ENCODE results near the gene EMC7.
"Not testable (repeated sequence)": the region's sequence is repeated elsewhere in the genome, so short reads cannot be mapped to it uniquely, and the experiment has no call there.

The EMC7 gene

DNA sequence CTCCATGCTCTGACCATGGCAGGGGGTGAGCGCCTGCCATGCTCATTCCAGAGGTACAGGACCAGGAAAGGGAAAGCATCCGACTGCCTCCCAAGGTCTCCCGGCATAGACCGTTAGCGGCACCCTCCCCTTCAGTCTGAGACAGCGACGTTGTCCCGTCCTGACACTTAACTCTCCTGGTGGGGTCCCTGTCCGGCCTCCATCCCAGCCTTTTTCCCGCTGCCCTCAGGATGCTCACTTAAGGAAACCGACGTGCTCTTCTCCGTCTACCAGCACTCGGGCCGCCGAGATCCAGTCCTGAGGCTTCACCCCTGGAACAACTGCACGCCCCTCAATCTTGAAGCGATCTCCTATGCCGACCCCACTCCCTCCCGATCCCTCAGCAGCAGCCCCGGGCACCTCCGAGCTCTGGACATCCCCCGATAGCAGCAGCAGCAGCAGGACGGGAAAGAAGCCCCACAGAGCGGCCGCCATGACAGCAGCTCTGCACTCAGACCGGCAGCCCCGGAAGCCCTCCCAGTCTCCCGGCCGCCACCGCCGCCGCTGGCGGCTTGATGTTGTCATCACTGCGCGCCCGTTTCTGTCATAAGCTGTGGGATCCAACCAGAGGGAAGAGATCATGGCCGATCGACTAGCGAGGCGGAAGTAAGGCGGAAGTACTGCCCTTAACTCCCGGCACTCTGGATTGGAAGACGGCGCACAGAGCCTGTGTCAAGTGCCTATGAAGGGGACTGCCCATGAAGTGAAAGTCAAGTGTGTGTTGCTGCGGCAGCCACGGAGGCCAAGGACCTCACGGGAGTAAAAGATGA, at the start of gene EMC7, which contains the start of gene PGBD4:
Gene EMC7, minus strand, starts transcription at position 497 of the 809 bp plus-strand sequence. Its CDS starts 23 bp downstream, at position 474.
Gene PGBD4, plus strand, starts transcription at position 718 of the 809 bp plus-strand sequence. CDS start 449 bp downstream, outside the sequence.
- peak; percentile 92 for DNase-seq

DNA sequence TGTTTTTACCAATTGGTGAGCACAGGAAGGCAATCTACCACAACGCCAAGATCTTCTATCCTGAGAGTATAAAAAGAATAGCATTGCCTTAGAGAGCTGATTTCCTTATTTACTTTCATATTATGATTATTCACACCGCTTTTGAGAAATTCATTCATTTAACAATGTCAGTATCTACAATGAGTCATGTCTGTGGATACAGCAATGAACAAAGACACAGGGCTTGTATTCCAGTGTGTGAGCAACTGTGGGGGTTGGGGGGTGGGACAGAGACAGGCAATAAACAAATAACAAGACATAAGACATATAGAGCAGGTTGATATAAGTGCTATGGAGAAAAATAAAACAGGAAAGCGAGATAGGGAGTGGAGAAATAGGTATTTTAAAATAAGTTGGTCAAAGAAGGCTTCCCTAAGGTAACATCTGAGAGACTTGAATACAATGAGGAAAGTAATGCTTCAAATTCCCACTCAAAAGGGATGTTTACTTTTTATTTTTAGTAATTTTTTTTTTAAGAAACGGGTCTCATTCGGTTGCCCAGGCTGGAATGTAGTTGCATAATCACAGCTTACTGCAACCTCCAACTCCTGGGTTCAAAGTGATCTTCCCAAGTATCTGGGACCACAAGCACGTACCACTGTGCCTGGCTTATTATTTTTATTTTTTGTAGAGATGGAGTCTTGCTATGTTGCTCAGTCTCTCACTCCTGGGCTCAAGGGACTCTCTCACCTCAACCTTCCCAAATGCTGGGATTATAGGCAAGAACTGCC, 45.9 kb upstream of the EMC7 start:
- no peak for DNase-seq

DNA sequence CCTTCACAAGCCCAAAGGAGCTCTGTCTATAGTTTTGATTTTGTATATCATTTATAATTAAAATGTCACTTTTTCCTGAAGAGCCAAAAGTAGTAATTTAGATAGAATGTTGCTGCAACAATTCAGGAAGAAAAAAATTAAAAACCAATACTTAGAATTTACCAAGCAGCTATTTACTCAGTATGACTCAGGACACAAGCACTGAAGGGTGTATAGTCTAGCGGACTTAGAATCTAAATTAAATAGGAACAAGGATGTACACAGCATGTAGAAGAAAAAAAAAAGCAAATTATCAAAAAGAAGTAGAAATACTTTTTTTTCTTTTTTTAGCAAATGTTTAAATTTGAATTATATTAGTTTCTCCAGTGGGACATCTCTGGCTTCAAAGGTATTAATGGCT, 31.8 kb upstream of the EMC7 start:
- no peak for DNase-seq

DNA sequence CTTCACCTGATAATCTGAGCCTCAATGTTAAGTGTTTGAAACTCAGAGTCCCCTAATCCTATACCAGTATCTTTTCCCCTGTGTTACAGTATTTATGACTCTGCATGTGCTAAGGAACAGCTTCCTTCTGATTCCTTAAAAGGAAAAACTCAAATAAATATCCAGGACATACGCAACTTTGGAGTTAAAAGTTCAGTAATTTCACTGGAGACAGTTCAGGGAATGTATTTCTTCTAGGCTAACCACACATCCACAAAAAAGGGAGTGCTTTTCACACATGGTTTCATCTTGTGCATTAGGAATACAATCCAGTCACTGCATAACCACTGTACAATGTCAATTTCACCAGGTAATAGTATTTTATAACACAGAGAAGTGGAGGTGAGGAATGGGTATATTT, 31.2 kb upstream of the EMC7 start:
- DNase-seq = no peak

DNA sequence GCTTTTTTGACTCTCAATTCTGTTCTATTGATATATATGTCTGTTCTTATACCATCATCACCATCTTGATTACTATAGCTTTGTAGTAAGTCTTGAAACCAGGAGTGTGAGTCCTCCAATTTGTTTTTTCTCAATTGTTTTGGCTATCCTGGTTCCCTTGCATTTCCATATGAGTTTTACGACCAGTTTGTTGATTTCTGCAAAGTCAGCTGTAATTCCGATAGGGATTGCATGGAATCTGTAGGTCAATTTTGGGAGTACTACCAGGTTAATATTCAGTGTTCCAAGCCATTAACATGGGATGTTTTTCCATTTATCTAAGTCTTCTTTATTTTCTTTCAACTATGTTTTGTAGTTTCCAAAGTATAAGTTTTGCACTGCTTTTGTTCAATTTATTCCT, 27.2 kb upstream of the EMC7 start:
- no peak for DNase-seq

DNA sequence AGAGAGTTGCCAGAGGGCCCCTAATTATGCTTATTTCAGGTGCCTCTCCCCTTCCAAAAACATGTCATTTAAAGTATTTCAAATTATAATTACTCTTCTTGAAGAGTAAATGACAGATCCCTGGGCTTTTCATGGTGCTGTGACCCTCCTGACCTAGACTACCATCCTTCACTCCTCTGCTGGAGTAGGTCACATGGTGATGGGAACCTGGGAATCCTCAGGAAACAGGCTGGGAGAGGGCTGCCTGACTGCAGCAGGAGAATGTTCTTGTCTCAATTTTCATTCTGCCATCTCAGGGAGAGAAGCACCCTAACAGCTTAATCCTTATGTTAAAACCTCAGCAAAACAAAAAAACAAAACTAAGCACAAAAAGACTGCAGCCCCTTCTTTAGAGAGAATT, 24.9 kb upstream of the EMC7 start:
- DNase-seq = no peak

DNA sequence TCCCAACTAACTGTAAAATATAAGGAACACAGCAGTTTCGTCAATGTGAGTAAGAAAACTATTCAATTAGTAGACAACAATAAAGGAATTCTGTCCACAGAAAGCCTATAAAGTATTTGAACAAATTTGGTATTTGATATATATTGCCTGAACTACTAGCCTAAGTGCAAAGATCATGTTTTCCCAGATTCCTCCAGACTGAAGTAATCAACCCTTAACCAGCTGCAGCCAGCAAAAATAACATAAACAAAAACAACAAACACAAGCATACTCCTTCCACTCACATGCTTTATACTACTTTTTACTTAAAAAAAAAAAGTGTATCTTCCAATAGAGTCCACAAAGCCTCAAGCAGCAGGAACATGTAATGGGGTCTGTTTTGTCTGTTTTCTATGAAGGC, 24.3 kb upstream of the EMC7 start:
- DNase-seq = no peak

DNA sequence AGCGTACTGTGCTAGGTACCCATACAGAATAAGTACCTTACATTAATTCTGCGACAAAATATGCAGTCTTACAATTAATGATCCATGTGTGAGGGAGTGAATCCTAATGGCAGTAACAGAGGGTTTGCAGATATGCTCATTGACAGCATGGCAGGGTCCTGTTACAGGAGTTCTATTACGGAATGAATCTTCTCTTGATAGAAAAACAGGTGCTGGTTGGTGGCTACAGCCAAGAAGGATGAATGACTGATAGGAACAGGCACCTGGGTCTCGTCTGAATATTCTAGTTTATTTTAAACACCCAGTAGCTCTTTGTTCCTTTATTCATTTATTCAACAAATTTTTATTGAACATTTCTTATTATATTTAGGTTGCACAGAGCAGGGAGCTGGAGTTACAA, 23.0 kb upstream of the EMC7 start:
- DNase-seq = no peak

DNA sequence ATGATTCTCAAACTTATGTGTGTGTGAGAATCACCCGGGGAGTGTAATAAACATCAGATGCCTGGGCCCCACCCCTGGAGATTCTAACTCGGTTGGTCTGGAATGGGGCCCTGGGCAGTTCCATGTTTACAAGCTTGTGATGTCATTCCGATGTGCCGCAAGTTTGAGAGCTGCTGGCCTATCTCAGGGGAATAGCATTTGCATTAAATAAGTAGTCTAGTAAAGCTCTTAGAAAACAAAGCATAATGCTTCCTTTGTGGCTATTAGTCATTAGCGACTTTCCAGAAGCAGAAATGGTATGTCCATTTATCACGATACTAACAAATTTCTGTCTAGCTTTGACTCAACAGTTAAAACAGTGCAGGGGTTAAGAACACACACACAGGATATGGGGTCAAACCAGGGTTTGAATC, 21.1 kb upstream of the EMC7 start:
- DNase-seq = peak; percentile 41

DNA sequence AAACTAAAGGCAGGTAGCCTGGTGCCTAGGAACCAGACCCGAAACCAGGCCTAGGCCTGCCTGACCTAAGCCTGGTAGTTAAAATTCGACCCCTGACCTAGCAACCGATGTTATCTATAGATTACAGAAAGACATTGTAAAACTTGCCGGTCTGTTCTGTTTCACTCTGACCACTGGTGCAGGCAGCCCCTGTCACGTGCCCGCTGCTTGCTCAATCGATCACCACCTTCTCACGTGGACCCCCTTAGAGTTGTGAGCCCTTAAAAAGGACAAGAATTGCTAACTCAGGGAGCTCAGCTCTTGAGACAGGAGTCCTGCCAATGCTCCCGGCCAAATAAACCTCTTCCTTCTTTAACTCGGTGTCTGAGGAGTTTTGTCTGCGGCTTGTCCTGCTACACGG, 20.1 kb upstream of the EMC7 start:
- not testable (repeated sequence) for DNase-seq

DNA sequence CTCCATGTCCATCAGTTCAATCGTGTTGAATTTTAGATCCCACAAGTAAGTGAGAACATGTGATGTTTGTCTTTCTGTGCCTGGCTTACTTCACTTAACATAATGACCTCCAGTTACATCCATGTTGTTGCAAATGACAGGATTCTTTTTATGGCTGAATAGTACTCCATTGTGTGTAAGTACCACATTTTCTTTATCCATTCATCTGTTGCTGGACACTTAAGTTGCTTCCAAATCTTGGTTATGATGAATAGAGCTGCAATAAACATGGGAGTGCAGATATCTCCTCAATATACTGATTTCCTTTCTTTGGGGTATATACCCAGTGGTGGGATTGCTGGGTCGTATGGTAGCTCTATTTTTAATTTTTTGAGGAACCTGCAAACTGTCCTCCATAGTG, 18.8 kb upstream of the EMC7 start:
- DNase-seq = not testable (repeated sequence)

DNA sequence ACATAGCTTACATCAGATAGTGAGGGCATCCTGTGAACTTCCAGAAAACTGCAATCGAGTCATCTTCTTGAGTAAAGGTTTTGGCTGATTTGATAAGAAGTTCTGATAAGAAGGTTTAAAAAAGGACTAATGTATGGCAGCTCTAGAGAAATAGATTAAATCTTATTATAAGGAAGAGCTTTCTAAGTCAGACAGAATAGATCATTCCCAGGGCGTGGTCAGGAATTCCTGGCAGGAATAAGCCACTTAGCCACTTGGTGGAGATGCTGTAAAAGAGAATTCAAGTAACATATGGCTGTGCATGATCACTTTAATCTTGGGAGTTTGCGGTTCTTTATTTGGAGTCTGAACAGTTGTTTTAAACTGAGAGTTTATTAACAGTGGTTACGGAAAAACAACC, 17.6 kb upstream of the EMC7 start:
- DNase-seq = no peak

DNA sequence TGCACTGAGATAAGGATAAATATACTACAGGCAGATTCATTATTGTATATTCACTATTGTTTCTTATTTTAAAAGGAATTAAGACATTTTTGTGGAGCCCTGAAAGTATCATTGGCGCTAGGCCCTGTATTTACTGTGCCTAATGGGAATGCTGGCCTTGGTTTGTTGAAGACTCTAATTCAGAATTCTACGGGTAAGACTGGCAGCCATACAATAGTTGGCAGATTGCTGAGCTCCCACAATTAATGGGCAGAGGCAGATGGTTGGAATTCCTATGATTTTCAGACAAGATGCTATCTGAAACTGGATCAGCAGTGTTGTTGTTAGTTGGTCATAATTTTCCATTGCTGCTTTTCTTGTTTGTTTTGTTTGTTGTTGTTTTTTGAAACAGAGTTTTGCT, 15.0 kb upstream of the EMC7 start:
- DNase-seq = no peak

DNA sequence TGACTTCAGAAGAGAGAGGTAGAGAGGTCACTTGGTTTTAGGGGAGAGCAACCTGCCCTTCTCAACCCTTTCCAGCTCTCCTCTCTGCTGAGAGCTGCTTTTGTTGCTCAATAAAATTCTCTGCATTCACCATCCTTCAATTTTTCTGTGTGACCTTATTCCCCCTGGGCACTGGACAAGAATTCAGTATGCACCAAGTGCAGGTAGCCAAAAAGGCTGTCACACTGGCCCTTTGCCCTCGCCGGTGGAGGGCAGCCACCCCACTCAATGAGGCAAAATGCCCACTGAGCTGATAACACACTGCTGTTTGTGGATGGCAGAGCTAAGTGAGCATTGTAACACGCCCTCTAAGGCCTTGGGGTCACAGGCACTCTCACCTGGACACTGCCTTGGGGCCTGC, 13.1 kb upstream of the EMC7 start:
- no peak for DNase-seq

DNA sequence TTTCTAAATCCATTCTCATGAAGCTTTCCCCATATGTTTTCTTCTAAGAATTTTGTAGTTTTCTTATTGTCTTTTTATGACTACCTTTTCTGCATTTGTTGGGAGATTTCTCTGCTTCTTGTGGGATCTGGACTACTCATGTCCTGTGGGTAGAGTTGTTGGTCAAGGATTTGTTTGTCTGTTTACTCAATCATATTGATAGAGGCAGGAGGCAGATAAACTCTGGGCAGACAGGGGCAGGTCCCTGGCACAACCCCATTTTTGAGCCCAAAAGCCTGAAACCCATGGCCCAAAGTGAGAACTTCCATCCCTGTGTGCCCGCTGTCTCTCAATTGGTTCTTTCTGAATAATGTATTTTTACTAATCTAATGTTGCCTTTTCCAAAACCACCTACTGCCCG, 12.6 kb upstream of the EMC7 start:
- DNase-seq = no peak

DNA sequence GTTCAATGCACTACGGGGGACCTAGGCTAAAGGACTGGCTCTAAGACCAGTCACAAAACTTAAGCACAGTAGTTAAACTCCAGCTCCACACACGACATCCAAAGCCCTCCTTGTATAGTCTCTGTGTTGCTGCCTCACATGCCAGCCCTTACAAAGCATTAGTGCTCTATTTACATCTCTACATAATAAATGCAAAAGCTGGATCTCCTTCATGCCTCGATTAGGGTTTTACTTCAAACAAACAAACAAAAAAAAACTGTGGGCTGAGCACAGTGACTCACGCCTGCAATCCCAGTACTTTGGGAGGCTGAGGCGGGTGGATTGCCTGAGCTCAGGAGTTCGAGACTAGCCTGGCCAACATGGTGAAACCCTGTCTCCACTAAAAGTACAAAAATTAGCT, 9.8 kb upstream of the EMC7 start:
- no peak for DNase-seq

DNA sequence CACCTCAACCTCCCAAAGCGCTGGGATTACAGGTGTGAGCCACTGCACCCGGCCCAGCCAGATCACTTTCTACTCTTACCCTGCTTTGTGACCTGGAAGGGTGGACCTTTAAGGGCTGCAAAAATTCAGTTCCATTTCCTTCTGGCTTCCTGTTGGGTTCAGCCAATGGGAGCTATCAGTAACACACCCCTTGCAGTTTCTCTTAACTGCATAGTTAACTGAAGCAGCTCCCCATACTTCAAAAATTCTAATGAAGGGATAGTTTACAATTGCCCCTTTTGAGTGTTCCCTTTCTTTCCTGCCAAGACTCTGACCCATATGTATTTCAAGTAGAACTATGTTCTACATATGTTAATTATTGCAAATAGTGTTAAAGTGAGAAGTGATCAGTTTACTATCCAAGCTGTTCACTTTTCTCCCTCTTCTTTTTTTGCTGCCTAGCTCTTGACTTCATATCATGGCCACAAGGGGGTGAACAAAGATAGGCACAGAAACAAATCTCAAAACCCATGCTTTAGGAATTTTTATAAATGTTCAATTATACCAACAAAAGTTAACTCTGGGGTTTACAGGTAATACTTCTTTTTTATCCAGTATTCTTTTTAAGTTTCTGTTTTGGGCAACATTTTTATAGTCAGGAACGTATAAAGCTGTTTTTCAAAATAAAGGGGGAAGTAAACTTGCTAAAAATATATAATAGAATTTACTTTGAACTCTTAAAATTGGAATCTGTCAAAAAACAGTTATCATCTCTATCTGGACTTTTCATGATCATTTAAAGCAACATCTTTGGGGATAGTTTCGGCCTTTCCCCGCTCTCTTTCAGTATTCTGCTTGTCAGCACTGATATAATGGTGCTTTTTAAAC, 8.4 kb upstream of the EMC7 start:
- no peak for DNase-seq

DNA sequence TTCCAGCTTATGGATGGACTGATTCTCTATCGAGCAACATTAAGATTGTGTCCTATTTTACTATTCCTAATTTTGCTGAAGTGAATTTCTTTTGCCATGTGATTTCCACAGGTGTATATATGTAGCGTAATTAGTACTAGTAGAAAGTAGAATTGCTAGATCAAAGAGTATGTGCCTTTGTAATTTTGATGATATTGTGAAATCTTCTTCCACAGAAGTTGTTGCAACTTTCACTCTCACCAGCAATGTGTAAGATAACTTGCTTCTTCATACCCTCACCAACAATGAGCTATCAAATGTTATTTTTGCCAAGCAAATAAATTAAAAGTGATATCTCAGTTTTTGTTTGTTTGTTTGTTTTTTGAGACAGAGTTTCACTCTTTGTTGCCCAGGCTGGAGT, 5.7 kb upstream of the EMC7 start:
- DNase-seq = no peak

DNA sequence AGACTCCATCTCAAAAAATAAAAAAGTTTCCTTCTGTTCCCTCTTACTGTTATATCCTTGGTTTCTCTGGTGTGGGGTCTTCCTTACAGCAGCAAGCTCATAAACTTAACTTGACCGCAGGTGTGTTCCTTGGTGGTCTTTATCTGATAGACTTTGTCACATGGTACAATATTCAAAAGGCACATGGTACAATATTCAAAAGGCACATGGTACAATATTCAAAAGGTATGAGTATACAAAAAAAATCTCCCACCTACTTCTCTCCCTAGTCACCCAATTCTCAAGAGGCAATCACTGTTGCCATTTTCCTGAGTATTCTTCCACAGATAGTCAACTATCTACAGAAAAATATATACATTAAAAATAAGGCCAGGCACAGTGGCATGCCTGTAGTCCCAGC, 4.8 kb upstream of the EMC7 start:
- DNase-seq = no peak

DNA sequence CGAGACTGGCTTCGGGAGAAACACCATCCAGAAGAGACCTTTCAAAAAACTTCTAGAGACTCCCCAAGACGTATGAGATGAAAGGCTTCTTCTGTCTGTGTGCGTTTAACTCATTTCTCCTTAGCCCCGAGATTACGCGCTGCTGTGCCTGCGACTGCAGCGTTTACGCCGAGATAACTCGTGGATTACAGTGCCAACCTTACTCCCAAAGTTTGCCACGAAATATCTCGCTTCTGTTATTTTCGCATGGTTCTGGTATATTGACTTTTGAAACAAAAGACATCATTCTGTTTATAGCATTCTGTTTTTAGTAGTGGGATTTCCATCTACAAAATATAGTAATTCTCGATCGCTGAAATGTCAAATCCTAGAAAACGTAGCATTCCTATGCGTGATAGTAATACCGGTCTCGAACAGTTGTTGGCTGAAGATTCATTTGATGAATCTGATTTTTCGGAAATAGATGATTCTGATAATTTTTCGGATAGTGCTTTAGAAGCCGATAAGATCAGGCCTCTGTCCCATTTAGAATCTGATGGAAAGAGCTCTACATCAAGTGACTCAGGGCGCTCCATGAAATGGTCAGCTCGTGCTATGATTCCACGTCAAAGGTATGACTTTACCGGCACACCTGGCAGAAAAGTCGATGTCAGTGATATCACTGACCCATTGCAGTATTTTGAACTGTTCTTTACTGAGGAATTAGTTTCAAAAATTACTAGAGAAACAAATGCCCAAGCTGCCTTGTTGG, 688 bp upstream of the EMC7 start:
- no peak for DNase-seq

DNA sequence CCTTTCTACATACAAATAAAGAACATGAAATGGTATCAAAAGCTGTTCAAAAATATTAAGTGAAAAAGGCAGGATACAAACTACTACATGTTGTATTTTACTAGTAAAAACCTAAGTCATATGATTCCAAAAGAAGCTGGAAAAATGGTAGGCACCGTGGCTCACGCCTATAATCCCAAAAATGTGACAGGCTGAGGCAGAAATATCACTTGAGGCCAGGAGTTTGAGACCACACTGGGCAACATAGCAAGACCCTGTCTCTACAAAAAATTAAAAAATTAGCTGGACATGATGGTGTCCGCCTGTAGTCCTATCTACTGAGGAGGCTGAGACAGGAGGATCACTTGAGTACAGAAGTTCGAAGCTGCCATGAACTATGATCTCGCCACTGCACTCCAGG, 1.7 kb downstream of the EMC7 start:
- DNase-seq = no peak

DNA sequence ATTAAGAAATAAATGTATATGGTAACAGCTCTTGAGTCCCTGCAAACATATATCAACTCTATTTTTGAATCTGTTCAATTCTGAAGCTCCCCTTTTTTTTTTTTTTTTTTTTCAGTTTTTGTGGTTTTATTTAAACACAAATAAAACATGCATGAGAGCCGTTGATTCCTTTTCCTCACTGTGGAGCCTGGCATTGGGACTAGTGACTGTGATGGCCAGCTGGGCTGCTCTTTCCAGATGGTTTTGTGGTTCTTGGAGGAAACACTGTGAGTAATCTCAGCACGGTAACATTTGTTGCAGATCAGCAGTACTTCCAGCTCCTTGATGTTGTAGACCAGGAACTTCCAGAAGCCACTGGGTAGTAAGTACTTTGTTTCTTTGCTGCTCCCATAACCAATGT, 15.9 kb downstream of the EMC7 start:
- no peak for DNase-seq

DNA sequence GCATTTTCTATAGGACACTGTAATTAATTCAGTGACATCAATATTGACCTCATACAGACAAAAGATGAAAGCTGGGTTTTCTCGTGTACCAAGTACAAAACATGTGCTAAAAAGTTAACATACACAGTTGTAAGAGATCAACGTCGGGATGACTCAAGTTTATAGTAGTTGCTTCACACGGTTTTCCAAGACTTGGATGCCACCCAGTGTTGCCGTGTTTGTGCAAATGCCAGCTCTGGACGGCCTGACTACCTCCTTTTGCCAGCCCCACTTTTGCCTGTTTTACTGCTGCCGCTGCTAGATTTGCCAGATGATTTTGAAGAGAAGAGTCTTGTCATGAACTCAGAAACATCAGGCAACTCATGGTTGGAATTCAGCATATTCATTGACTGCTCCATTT, 17.6 kb downstream of the EMC7 start:
- DNase-seq = peak; percentile 24
